ENCODE results near the gene MYRF.

- TF ChIP-seq TBP (CRISPR knock-in tag; IDR thresholded peaks at IDR 0.05): no peak
- TF ChIP-seq ARNTL (CRISPR knock-in tag; IDR thresholded peaks at IDR 0.05): no peak
- no peak for TF ChIP-seq KLF13 (CRISPR knock-in tag; IDR thresholded peaks at IDR 0.05)
- no peak for TF ChIP-seq KAT7 (CRISPR knock-in tag; IDR thresholded peaks at IDR 0.05; ENCODE audit: borderline replicate concordance)
- TF ChIP-seq ZNF274 (CRISPR knock-in tag; IDR thresholded peaks at IDR 0.05): no peak
- no peak for TF ChIP-seq CENPT (CRISPR knock-in tag; IDR thresholded peaks at IDR 0.05; ENCODE audit: low read depth)
- no peak for TF ChIP-seq DDIT3 (CRISPR knock-in tag; IDR thresholded peaks at IDR 0.05)
Observed at GRCh38 chr11:61744181-61744580, 8.3 kb upstream of the MYRF start.

Data from HepG2 (cell line).